Embryonic facial prominence (tissue), 1 donor: ENCODE results near the gene URB1.
"Not testable (repeated sequence)": the region's sequence is repeated elsewhere in the genome, so short reads cannot be mapped to it uniquely, and the experiment has no call there.

Source experiments
- DNase-seq: peaks from one replicate; pipeline ENCODE4 v3.0.0-alpha.2; 2016; ENCODE audit errors: extremely low spot score

The URB1 gene

GRCh38 chr21:32285476-32285875, 107.3 kb downstream of the URB1 start:
- no peak for DNase-seq

GRCh38 chr21:32282992-32283391, 109.8 kb downstream of the URB1 start:
- no peak for DNase-seq

GRCh38 chr21:32281531-32281930, 111.3 kb downstream of the URB1 start:
- no peak for DNase-seq

GRCh38 chr21:32279377-32279680, 113.5 kb downstream of the URB1 start:
- DNase-seq, result no peak

- peak; percentile 87 for DNase-seq
Observed at GRCh38 chr21:32278518-32279376, 114.1 kb downstream of the URB1 start, which contains the start of gene MIS18A. MIS18A (minus strand) TSS chr21:32279049; CDS start chr21:32279014, 35 bp downstream.

GRCh38 chr21:32278103-32278502, 114.7 kb downstream of the URB1 start:
- DNase-seq, result no peak

- DNase-seq, result no peak
Observed at GRCh38 chr21:32276671-32277070, 116.1 kb downstream of the URB1 start.

- no peak for DNase-seq
Observed at GRCh38 chr21:32270748-32271147, 122.1 kb downstream of the URB1 start.

GRCh38 chr21:32265321-32265720, 127.5 kb downstream of the URB1 start:
- DNase-seq, result not testable (repeated sequence)

- no peak for DNase-seq
Observed at GRCh38 chr21:32261929-32262328, 130.9 kb downstream of the URB1 start.
